Measurements from ENCODE around the gene PTPRM.

Gene PTPRM

DNA sequence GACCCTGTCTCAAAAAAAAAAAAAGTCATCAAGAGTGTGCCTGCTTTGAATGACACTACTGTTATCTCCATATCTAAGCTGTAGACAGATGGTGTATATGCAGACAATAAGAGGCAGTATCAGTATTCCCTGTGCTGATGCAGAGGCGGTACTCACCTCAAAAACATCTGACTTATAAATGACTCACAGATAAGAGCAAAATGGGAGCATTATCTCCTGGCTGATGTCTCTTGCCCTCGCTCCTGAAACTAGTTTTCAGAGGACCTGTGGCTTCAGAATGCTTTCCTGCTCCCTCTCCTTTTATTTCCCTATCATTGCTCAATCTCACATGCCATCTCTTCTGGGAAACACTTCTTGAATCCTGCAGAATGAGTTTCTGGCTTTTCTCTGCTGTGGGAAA lies 289.6 kb downstream of the PTPRM start:
- no peak for DNase-seq (ENCODE audit: low read depth)

DNA sequence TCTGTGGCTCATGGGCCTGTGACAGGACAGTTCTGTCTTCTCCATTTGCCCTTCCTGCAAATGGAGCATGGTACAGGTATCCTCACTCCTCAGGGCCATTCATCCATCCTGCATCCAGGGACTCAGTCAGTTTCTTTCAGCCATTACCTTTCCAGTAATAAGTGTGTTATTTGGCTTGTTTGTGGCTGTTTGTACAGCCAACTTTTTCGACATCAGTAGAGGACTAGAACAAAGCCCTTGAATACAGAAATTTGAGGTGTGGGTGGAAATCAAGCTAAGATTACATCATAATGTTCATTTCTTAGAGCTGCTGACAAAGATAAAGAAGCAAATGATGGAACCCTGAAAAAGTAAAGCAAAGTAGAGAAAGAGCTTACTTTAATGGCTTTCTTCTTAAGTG lies 290.4 kb downstream of the PTPRM start:
- DNase-seq (ENCODE audit: low read depth): no peak

DNA sequence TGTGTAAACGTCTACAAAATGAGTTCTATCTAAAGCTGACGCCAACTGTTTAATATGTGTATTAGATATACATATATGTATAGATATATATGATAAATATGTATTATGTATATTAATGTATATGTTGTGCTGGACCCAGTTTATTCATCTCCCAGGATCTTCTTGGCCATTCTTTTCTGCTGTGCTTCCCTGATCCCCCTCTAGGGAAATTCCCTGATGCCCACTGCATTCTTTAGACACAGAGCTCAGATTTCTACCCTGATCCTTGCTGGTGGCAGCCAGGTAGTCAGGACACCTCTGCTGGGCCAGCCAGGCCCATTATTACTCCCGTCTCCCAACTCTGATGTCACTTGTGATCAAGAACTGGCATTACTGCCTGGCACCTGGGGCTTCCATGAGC lies 292.0 kb downstream of the PTPRM start:
- DNase-seq (ENCODE audit: low read depth): no peak

DNA sequence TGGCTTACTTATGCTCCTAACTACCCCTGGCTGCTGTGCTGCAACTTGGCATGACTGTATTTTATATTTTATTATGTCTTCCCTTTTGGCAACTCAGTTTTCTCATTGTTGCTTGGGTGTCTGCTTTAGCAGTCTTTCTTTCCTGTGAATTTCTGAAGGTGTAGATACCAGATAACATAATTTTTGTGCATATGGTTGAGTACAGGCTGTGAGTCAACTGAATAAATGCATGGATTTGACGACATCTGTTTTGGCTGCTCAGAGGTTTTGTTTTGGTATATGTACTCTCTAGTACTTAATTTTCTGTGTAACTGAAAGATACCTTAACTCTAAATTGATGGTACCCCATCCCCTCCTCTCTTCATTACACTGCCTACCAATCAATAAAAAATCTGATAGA lies 303.1 kb downstream of the PTPRM start:
- no peak for DNase-seq (ENCODE audit: low read depth)

DNA sequence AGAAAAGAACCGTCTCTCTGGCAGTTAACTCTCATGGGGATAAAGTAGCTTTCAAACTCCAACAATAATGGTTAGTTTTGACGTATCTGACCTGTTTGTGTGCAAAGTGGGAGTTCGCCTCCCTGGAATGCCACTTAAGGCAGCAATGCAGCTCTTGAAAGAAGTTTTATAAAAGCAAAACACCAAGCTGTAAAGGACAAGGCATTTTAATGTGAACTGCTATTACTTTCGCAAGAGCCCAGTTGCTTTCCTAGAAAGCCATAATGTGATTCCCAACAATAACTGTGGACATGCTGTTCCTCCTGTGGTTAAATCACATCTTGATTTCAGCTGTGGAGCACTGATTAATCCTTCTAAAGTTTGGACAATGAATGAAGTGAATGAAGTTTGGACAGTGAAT lies 303.7 kb downstream of the PTPRM start:
- no peak for DNase-seq (ENCODE audit: low read depth)

DNA sequence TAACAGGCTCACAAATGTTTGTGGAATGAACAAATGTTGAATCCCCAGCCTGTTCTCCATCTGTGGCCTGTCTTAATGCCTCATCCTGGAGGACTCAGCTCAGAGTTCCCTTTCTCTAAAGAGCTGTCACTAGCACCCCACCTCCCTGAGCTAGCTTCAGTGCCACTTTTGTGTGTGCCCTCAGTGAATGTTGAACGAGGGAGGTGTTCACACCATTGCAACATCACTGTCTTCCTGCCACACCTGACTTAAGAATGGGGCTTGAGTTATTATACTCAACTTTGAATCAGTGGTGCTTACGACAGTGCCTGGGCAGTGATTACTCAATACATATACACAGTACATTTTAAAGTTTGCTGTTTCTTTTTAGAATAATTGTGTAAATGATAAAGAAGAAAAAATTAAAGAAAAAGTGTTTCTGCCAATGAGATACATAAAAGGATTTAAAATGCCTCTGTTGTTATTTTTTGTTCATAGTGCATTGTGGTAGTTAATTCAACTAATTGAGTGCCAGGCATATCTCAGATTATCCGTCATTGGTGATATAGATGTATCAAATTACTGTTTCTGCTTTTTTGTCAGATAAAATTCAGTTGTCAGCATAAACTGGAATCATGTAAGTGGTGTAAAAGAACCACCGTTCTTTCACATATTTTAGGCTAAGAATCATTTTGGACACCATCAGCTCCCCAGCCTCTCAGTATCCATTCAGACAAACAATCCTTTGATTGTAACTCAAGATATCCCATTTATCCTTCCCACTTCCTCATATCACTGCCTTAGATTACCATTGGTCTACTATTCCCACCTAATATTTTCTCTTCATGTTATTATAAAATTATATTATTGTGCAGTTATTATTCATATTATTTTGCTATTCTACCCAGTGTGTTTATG lies 304.7 kb downstream of the PTPRM start:
- no peak for DNase-seq (ENCODE audit: low read depth)

DNA sequence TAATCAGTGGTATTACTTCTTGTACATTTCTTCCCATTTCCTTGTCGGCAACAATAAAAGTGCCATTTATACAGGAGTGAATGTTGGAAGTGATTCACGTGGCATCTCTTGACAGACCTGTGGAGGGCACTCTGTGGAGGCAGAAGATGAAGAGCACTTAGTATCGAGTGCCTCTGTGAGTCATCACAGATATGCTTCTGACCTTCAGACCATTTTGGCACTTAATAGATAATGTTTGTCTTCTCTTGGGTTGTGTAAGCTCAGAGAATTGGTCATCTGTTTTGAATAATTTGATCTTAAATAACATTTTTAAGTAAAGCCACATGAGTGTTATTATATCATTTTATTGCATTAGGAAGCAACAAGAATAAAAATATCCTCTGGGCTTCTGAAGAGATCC lies 305.5 kb downstream of the PTPRM start:
- DNase-seq (ENCODE audit: low read depth): no peak

DNA sequence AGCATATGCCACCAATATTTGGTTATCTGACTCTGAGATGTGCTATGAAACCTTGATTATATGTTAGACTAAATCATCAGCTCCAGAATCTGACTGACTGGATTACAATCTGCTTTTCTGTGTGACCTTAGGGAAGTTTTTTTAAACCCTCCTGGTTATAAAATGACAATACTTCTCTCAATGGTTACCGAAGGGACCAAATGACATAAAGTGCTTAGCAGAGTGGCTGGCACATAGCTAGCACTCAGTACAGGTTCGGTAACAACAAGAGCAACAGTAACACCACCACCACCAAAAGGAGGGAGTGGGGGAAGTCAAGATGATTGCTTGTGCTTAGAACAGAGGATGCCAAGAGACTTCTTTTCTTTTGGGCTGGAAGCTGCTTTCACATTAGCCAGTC lies 306.2 kb downstream of the PTPRM start:
- DNase-seq (ENCODE audit: low read depth): no peak

DNA sequence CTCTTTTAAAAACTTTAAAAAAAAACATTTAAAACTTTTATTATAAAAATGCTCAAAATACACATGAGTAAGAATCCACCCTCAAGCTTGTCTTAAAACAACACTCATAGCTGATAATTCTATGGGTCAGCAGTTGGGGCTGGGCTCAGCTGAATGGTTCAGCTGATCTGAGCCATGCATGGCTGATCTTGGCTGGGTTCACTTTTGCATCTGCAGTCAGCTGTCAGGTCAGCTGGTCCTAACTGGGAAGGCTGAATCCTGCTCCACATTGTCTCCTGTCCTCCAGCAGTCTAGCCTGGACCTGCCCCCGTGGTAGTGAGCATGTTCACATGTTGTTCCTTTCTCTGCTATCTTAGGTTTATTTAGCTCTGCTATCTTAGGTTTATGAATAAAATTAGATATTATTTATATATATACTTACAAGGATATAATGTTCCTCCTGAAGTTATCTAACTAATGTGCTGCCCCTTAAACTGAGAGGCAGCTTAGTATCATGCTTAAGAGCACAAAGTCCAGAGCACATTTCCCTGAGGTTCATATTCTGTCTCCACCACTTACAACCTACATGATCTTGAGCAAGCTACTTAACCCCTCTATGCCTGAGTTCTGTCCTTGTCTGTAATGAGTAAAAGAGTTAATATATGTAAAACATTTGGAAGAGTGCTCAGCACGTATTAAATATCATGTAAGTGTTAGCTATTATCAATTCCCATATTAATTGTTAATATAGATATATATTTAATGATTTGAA lies 309.4 kb downstream of the PTPRM start:
- no peak for DNase-seq (ENCODE audit: low read depth)

DNA sequence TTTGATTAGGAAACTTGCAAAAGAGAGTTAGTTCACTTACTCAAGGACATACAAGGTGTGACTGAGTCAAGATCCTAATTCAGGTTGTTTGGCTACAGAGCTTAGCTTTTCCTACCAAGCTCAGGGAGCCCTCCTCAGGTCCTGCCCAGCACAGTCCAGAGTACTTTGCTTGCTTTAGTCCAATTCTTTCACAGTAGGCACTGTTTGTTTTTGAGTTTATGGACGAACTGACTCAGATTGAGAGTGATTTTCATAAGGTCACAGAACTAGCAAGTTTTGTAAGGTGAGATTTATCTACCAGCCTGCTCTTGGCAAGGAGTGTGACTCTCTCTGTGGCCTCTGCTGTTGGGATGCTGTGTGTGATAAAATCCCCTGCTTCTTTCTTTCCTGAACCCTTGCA lies 310.5 kb downstream of the PTPRM start:
- DNase-seq (ENCODE audit: low read depth): no peak

DNA sequence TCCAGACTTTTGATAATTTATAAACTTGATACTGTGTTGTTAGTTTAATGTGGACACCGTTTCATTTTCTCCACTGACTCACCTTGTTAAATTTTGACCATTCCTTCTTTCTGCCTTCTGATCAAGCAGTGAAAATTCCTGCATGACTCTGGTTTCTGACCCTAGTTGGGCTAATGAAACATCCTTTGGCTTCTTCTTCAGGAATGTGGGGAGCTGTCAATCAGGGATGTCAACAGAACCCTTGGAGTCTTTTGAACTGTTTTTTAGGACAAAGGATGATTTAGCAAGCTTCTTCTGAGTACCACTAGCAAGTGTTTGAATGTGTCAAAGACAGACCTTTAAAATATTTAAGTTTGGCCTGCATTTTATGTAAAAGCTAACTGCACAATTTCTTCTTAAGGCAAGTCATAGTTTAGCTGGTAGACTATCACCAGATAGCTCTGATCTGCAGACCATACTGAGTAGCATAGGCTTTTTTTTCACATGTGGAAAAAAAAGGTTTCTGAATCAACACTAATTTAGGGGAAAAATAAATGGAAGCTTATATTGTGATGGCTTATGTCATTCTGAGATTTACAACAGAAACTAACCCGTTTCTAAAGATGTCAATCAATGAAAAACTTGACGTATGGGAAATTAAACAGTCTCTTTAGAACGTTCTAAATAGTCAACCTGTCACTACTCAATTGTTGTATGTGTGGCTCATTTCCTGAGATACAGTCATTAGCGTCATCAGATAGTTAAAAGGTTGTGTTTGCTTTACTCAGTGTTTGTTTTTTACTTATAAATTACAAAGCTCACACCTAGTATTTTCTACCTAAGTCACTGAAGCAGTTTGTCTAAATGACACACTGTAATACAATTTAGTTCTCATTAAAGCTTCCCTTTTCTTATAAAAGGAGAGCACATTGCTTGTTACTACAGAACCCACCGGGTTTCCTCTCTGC lies 311.4 kb downstream of the PTPRM start:
- DNase-seq (ENCODE audit: low read depth): no peak

DNA sequence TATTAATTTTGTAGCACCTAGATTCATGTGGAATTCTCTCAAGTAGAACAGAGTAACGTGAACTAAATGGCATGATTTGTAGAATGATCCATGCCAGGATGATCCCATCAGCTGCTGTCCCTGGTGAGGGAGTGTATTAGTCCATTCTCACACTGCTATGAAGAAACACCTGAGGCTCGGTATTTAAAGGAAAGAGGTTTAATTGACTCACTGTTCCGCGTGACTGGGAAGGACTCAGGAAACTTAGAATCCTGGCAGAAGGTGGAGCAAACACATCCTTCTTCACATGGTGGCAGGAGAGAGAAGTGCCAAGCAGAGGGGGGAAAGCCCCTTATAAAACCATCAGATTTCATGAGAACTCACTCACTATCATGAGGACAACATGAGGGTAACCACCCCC lies 312.6 kb downstream of the PTPRM start:
- DNase-seq (ENCODE audit: low read depth): no peak

DNA sequence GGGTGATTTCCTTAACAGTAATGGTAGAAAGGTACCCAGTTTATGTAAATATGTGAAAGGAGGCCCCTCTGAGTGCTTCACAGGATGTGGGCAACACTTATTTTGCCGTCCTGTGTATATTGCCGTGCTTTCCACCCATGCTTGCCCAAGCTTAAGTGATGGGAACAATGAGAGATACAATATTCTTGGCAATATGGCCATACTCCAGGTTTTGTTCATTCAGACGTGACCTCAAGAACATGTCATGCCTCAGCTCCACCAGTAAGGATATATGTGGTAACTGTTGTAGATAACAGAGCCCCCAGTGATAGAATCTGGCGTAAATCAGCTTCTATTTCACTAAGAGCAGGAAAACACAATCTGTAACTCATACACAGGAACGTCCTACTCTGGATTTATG lies 318.7 kb downstream of the PTPRM start:
- no peak for DNase-seq (ENCODE audit: low read depth)

DNA sequence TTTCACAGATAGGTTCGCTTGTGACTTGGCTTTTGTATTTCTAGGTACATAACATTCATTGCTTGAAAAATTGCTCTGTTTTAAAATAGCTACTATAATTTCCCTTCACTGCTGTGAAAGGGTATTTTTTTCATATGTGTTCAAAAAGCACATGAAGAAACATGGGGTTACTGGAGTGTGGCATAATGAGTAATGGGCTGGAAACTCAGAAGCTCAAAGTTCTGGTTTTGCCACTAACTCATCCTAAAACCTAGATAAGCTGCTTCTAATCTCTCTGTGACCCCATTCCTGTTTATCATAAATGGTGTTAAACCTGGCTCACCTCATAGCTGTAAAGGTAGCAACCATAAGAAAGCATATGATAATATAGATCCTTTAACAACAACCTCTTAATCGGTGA lies 319.3 kb downstream of the PTPRM start:
- no peak for DNase-seq (ENCODE audit: low read depth)

DNA sequence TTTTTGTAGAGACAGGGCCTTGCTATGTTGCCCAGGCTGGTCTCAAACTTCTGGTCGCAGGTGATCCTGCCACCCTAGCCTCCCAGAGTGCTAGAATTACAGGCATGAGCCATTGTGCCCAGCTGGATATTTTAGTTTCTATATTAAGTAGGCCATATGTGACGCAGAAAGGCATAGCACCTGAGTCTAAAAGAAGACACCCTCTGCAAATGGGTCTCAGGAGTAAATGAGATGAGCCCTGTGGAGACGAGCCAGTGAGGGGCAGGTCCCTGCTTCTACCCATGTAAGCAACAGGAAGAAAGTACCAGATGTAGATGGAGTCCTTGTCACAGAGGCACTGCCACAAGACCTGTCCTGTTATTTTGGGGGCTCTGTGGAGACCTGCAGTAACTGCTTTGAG lies 322.4 kb downstream of the PTPRM start:
- DNase-seq (ENCODE audit: low read depth): no peak

DNA sequence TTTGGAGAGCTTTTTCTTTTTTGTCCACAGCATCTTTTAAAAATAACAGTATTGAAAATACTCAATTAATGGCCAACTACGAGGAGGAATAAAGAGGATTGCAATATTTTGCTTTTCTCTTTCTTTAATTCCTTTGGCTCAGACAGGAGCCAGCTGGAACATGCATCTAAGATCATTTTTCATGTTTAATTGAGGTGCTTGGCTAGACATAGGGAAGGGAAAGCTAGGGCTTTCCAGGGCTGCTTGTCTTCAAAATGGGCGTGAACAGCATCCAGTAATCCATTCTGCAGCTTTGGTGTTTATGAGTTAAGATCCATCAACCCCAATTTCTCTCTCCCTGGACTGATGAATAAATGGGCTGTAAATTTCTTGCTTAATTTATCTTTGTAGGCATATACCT lies 323.0 kb downstream of the PTPRM start:
- no peak for DNase-seq (ENCODE audit: low read depth)

DNA sequence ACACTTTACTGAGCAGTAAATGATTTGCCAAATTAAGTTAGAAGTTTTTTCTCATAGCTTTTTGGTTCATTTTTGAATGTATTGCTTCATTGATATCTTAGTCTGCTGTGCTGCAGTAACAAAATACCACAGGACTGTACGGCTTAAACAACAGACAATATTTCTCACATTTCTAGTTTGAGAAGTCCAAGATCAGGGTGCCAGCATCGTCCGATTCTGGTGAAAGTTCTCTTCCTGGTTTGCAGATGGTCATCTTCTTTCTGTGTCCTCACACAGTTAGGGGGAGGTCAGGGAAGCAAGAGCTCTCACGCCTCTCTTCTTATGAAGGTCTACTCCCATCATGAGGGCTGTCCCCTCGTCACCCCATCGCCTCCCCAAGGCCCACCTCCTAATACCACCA lies 325.4 kb downstream of the PTPRM start:
- DNase-seq (ENCODE audit: low read depth): no peak

DNA sequence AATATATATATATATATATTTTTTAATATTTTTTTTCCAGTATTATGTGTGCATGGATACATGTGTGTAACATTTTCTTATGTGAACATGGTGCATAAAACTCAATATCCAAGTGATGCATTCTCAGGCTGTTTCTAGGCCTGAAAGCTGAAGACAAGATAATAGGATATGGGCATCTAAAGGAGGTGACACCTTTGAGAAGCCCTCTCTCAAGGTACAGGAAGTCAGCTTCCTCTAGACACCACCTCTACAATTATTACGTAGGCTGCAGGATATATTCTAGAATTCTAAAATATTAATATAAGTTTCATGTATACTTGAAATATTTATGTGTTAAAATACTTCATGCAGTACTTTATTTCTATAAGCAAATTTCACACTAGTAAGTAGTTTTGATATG lies 327.5 kb downstream of the PTPRM start:
- DNase-seq (ENCODE audit: low read depth): no peak

DNA sequence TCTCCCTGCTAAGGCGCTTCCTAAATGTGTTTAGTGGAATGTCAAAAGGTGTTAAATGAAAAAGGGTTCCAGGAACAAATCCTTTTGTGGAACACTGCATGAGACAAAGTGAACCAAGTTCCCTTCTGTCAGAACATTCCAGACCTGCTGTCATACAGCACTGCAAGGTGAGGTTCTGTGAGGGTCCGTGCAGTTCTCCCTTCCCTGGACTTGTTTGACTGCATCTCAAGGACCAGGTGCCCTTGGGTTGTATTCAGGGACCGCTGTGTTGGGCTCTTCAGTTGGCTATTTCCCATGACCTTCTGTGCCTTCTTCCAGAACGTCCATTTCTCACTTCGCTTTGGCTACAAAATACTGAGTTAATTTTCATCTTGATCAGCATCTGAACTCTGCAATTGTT lies 328.2 kb downstream of the PTPRM start:
- DNase-seq (ENCODE audit: low read depth): no peak

DNA sequence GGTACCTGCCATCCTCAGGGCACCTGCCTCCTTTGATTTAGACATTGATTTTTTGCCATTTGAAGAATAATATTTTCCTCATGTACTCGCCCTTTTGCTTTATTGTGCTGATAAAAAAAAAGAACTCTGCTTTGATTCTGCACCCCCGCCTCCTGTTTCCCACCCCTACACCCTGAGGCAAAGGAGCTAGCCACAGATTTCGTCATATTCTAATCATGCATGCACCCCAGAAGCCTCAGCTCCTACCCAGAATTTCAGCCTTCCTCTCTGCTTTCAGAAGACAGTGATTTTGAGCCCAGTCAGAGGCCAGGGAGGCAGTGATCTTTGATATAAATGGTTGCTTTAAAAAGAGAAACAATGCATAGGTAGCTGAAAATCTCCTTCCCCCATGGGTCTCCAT lies 329.0 kb downstream of the PTPRM start:
- DNase-seq (ENCODE audit: low read depth): no peak

DNA sequence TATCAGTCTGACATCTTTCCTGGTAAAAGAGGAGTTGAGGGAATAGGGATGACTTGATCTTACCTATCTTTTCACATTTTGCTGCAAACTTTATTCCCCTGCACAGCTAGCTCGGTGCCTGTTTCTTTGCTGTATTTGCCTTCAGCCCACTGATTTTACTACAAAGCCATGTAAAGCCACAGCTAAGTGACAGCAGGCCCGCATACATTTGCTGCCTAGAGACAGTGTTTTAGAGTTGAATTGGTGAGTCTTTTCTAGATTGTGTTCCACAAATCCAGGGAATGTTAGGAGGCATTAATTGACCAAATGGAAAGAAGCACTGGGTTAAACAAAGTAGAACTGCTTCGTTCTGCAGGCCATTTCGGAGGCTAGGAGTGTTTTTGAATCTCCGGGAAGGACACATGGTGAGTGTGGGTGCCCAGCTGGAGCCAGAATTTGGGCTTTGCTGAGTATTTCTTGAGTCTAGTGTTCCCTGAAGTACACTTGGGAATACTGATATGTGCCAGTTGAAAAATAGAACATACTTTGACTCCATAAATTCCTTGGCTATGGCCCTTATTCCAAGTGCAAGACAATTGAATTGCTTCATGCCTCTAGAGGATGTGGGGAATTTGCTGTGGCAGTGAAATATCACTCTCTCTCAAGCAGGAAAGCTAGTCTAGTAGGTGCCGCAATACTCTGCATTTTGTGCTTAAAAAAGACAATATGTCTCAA lies 329.8 kb downstream of the PTPRM start:
- no peak for DNase-seq (ENCODE audit: low read depth)

DNA sequence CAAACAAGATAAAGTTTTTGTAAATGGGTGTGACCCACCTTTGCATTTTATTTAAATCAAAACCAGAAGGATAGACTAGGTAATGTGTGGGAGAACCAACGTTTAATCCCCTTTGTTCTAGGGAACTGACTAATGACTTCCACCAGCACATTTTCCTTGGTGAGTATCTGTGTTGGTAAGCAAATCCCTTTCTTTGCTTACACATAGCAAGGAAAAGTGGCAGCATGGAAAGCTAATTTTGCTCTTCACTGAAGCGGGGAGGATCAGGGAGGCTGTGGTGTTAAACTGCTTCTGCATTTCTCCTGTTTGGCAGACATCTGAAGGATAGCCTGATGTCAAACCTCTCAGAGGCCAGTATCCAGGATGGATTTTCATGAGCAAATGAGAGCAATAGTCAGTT lies 331.1 kb downstream of the PTPRM start:
- no peak for DNase-seq (ENCODE audit: low read depth)
